SK-N-SH treated with all-trans-retinoic acid at 6 μM for 48 hours (cell line): ENCODE data around the gene ANXA5.

Experiments used
- PATZ1 ChIP-seq: fragments of 250-450 bp; sonication (Bioruptor Pico); IDR thresholded peaks from 2 replicates; pipeline ENCODE4 v1.8.0; 2020; ENCODE audit warnings: mild to moderate bottlenecking, moderate library complexity, borderline replicate concordance
- ZFP30 ChIP-seq: fragments of 450-650 bp; formaldehyde crosslinking; IDR thresholded peaks from 2 replicates; pipeline ENCODE4 v1.5.0; 2022; ENCODE audit warnings: mild to moderate bottlenecking, moderate library complexity
- ZNF8 ChIP-seq: fragments of 450-650 bp; formaldehyde crosslinking; IDR thresholded peaks from 2 replicates; pipeline ENCODE4 v1.5.0; 2020; ENCODE audit warnings: mild to moderate bottlenecking, moderate library complexity

- TF ChIP-seq ZFP30 (no peak), PATZ1 (CRISPR knock-in tag) (no peak), ZNF8 (CRISPR knock-in tag) (no peak)
These were observed 21.1 kb downstream of the ANXA5 start for GRCh38 chr4:121675715-121676114.
